ENCODE data around the gene GRAMD1B. TPM values are rescaled to one million over a fixed set of nuclear protein-coding genes. Genes with fewer than 3 reads are reported as not detected.

The GRAMD1B gene
- total RNA-seq, 2 experiments from 2014 or later, result 16.1 to 21.8 TPM

DNA sequence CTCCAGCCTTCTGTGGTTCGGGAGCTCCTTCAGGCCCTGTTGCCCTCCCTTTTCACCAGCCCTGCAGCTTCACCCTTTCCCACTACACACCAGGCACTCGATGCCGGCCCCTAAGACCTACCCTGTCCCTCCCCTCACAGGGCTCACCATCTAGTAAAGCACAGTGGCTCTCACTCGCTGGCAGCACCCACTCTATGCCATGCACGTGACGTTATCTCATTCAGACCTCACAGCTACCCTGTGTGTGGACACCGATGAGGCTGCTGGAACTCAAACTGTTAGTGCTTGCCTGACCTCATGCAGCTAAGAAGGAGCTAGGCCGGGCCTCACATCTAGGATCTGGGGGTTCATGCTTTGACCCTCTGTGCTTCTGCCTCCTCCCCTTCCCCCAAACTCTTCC, 178.9 kb downstream of the GRAMD1B start:
- H3K9me3 ChIP-seq (ENCODE audit: control insufficient read depth in 1 of 2, insufficient read depth in 1 of 2, low read length in 2 of 2), result no peaks in the 10 kb centered on the region
- H3K36me3 ChIP-seq (ENCODE audit: insufficient read depth, low read length), result peaks cover 65% of the 10 kb centered on the region
- ATAC-seq (ENCODE audit: poor library complexity), result no peak
- no peaks in the 10 kb centered on the region for H3K27me3 Mint-ChIP-seq
- peaks cover 77% of the 10 kb centered on the region for H3K36me3 Mint-ChIP-seq (ENCODE audit: low read depth)
- intact Hi-C loops (cut with DNase I, micrococcal nuclease), result no loop called here
- no peak overlapping the region for H3K27ac ChIP-seq (ENCODE audit: low read depth in 1 of 2, low read length in 2 of 2)
- H3K4me3 Mint-ChIP-seq, result no peak overlapping the region
- H3K27me3 ChIP-seq (ENCODE audit: control insufficient read depth in 1 of 2, insufficient read depth in 2 of 2, low read length in 2 of 2), result no peaks in the 10 kb centered on the region
- ChIA-PET CTCF (no interaction called here), POLR2A (no interaction called here)
- no peaks in the 10 kb centered on the region for H3K4me1 Mint-ChIP-seq (ENCODE audit: low read depth)
- no peak overlapping the region for H3K4me3 ChIP-seq (ENCODE audit: low read length)
- no peaks in the 10 kb centered on the region for H3K4me1 ChIP-seq (ENCODE audit: insufficient read depth, low read length)
- TF ChIP-seq, protein P1, sequence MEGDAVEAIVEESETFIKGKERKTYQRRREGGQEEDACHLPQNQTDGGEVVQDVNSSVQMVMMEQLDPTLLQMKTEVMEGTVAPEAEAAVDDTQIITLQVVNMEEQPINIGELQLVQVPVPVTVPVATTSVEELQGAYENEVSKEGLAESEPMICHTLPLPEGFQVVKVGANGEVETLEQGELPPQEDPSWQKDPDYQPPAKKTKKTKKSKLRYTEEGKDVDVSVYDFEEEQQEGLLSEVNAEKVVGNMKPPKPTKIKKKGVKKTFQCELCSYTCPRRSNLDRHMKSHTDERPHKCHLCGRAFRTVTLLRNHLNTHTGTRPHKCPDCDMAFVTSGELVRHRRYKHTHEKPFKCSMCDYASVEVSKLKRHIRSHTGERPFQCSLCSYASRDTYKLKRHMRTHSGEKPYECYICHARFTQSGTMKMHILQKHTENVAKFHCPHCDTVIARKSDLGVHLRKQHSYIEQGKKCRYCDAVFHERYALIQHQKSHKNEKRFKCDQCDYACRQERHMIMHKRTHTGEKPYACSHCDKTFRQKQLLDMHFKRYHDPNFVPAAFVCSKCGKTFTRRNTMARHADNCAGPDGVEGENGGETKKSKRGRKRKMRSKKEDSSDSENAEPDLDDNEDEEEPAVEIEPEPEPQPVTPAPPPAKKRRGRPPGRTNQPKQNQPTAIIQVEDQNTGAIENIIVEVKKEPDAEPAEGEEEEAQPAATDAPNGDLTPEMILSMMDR (IDR thresholded peaks at IDR 0.05), result no peak
- H3K27ac Mint-ChIP-seq, result no peak overlapping the region
- DNase-seq, result no peak
- no peaks in the 10 kb centered on the region for H3K9me3 Mint-ChIP-seq

DNA sequence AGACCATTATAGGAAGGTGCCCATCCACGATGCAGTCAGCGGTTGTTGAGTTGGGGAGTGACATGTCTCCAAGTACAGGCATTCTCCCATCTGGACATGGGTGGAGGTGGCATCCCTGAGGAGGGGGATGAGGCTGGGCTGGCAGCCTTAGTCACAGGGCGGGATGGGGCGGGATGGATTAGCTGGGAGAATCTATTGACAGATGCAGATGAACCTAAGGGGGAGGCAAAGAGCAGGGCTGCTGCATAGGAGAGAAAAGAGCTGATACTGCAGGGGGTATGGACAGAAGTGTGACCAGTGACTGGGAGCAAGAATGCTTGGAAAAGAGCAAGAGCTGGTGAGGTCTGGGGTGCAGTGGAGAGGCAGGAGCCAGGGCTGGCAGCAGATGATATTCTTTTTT, 181.6 kb downstream of the GRAMD1B start:
- H3K9me3 ChIP-seq (ENCODE audit: control insufficient read depth in 1 of 2, insufficient read depth in 1 of 2, low read length in 2 of 2), result no peaks in the 10 kb centered on the region
- no peak overlapping the region for H3K4me3 ChIP-seq (ENCODE audit: low read length)
- no peak overlapping the region for H3K4me3 Mint-ChIP-seq
- ChIA-PET CTCF (no interaction called here), POLR2A (no interaction called here)
- ATAC-seq (ENCODE audit: poor library complexity) (no peak), DNase-seq (no peak)
- H3K27ac Mint-ChIP-seq, result no peak overlapping the region
- H3K36me3 ChIP-seq (ENCODE audit: insufficient read depth, low read length), result peaks cover 58% of the 10 kb centered on the region
- intact Hi-C loops (cut with DNase I, micrococcal nuclease), result no loop called here
- H3K4me1 Mint-ChIP-seq (ENCODE audit: low read depth), result no peaks in the 10 kb centered on the region
- H3K4me1 ChIP-seq (ENCODE audit: insufficient read depth, low read length), result no peaks in the 10 kb centered on the region
- H3K9me3 Mint-ChIP-seq, result no peaks in the 10 kb centered on the region
- H3K36me3 Mint-ChIP-seq (ENCODE audit: low read depth), result peaks cover 73% of the 10 kb centered on the region
- no peaks in the 10 kb centered on the region for H3K27me3 Mint-ChIP-seq
- H3K27ac ChIP-seq (ENCODE audit: low read depth in 1 of 2, low read length in 2 of 2), result no peak overlapping the region
- no peaks in the 10 kb centered on the region for H3K27me3 ChIP-seq (ENCODE audit: control insufficient read depth in 1 of 2, insufficient read depth in 2 of 2, low read length in 2 of 2)
- TF ChIP-seq, protein P1 (IDR thresholded peaks at IDR 0.05), result no peak

DNA sequence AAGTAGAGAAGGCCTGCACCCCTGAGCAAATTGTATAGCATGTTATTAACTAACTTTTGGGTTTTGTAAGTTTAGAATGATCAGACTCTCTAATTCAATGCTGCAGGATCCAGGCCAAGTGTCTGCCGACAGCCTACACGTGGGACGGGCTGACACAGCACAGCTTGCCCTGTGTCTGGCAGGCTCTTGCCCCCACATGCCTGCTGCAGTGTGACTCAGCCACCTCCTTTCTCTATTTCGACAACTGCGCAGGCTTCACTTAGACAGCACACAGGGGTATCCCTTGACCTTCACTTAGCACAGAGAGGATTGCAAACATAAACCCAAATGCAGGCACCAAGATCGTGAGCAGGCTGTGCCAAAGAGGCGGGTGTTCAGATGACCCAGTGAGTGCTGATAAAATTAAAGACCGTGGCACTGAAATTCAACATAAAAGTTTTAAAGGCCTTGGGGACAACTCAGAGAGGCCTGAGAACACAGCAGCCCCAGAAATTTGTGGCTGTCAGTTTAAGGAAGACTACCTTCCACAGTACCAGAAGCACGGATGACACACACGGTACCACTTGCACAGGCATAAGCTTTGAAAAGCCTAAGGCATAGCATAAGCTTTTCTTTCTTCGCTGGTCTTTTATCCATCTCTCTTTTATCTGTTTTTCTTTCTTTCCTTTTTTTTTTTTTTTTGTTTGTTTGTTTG, 186.6 kb downstream of the GRAMD1B start:
- Histone ChIP-seq H3K4me1 (ENCODE audit: insufficient read depth, low read length) (no peaks in the 10 kb centered on the region), H3K27ac (ENCODE audit: low read depth in 1 of 2, low read length in 2 of 2) (no peak overlapping the region), H3K4me3 (ENCODE audit: low read length) (no peak overlapping the region), H3K9me3 (ENCODE audit: control insufficient read depth in 1 of 2, insufficient read depth in 1 of 2, low read length in 2 of 2) (no peaks in the 10 kb centered on the region), H3K27me3 (ENCODE audit: control insufficient read depth in 1 of 2, insufficient read depth in 2 of 2, low read length in 2 of 2) (no peaks in the 10 kb centered on the region), H3K36me3 (ENCODE audit: insufficient read depth, low read length) (peaks cover 31% of the 10 kb centered on the region)
- H3K27ac Mint-ChIP-seq, result no peak overlapping the region
- H3K9me3 Mint-ChIP-seq, result no peaks in the 10 kb centered on the region
- DNase-seq, result no peak
- peaks cover 70% of the 10 kb centered on the region for H3K36me3 Mint-ChIP-seq (ENCODE audit: low read depth)
- TF ChIP-seq, protein P1 (IDR thresholded peaks at IDR 0.05), result no peak
- H3K27me3 Mint-ChIP-seq, result no peaks in the 10 kb centered on the region
- ATAC-seq (ENCODE audit: poor library complexity), result no peak
- CTCF ChIA-PET, result interaction anchor here (0.7 to 1.3 kb wide), 2 partner anchors 12 to 91 kb away, joined by 3 read pairs; no protein-coding TSS in a partner anchor
- no peak overlapping the region for H3K4me3 Mint-ChIP-seq
- intact Hi-C loops (cut with DNase I, micrococcal nuclease), result no loop called here
- H3K4me1 Mint-ChIP-seq (ENCODE audit: low read depth), result no peaks in the 10 kb centered on the region
- POLR2A ChIA-PET, result no interaction called here

All from CD4-positive, alpha-beta T cell (primary cell).